Keratinocyte (primary cell): ENCODE data around the gene PRKAG2. TPM values are rescaled to one million over a fixed set of nuclear protein-coding genes. Genes with fewer than 3 reads are reported as not detected.

Experiments
- DNase-seq: peaks from one replicate; pipeline ENCODE4 v3.0.0-alpha.2; 2011; ENCODE audit warnings: low read depth, missing footprints, low spot score
- FAIRE-seq: peaks from 2 replicates; lab custom pipeline; 2011; peaks lifted over from hg19 to GRCh38; lab: Jason Lieb, UNC
- H2AFZ ChIP-seq: 2 replicates; pipeline ENCODE4 v1.6.0; 2012; ENCODE audit warnings: low read length, control low read depth, inconsistent platforms; ENCODE audit not compliant: control insufficient read depth
- H3K27ac ChIP-seq: 2 replicates; pipeline ENCODE4 v1.5.1; 2011; ENCODE audit warnings: low read length; ENCODE audit not compliant: control insufficient read depth, insufficient read depth
- H3K27me3 ChIP-seq: 3 replicates; pipeline ENCODE4 v1.6.0; 2011; ENCODE audit warnings: low read length; ENCODE audit not compliant: control insufficient read depth, insufficient read depth; ENCODE audit errors: extremely low read depth
- H3K36me3 ChIP-seq, 2 experiments: 2 replicates in 1 of 2; 3 replicates in 1 of 2; pipeline ENCODE4 v1.5.1; 2011; ENCODE audit warnings: low read length in 2 of 2, mild to moderate bottlenecking in 1 of 2; ENCODE audit not compliant: control insufficient read depth in 2 of 2, insufficient read depth in 2 of 2; ENCODE audit errors: extremely low read depth in 1 of 2
- H3K4me1 ChIP-seq: 3 replicates; pipeline ENCODE4 v1.5.1; 2011; ENCODE audit warnings: low read length; ENCODE audit not compliant: control insufficient read depth, insufficient read depth; ENCODE audit errors: extremely low read depth
- H3K4me2 ChIP-seq: 3 replicates; pipeline ENCODE4 v1.6.0; 2011; ENCODE audit warnings: low read depth, low read length; ENCODE audit not compliant: control insufficient read depth, insufficient read depth; ENCODE audit errors: extremely low read depth
- H3K4me3 ChIP-seq, 3 experiments: fragments of 200-600 bp in 1 of 3; sonication (generic) in 1 of 3; 2 replicates in 2 of 3; 3 replicates in 1 of 3; pipeline ENCODE4 v1.5.1; 2011 to 2016; ENCODE audit warnings: low read length in 3 of 3, mild to moderate bottlenecking in 3 of 3, control low read depth in 2 of 3, inconsistent platforms in 1 of 3, low read depth in 1 of 3, mixed read lengths in 1 of 3, mixed run types in 1 of 3, moderate library complexity in 1 of 3; ENCODE audit not compliant: control insufficient read depth in 2 of 3, insufficient read depth in 2 of 3; ENCODE audit errors: extremely low read depth in 1 of 3
- H3K79me2 ChIP-seq: 2 replicates; pipeline ENCODE4 v1.6.0; 2012; ENCODE audit warnings: low read length; ENCODE audit not compliant: control insufficient read depth, insufficient read depth
- H3K9ac ChIP-seq: 3 replicates; pipeline ENCODE4 v1.6.0; 2011; ENCODE audit warnings: low read length; ENCODE audit not compliant: control insufficient read depth, insufficient read depth; ENCODE audit errors: extremely low read depth
- H3K9me1 ChIP-seq: 3 replicates; pipeline ENCODE4 v1.6.0; 2011; ENCODE audit warnings: low read length; ENCODE audit not compliant: control insufficient read depth, insufficient read depth; ENCODE audit errors: extremely low read depth
- H3K9me3 ChIP-seq: 2 replicates; pipeline ENCODE4 v1.5.1; 2012; ENCODE audit warnings: low read depth, low read length; ENCODE audit not compliant: control insufficient read depth
- H4K20me1 ChIP-seq: 3 replicates; pipeline ENCODE4 v1.6.0; 2011; ENCODE audit warnings: low read length; ENCODE audit not compliant: control insufficient read depth, insufficient read depth; ENCODE audit errors: extremely low read depth
- CTCF ChIP-seq, 3 experiments: IDR thresholded peaks in 1 of 3; conservative IDR thresholded peaks in 1 of 3; optimal IDR thresholded peaks in 1 of 3; 2 replicates in 2 of 3; 3 replicates in 1 of 3; pipeline versions ENCODE3 to v1.5.1; 2011; ENCODE audit warnings: low read length in 3 of 3, mild to moderate bottlenecking in 3 of 3, moderate library complexity in 2 of 3, control low read depth in 1 of 3, inconsistent platforms in 1 of 3; ENCODE audit not compliant: insufficient read depth in 2 of 3; ENCODE audit errors: extremely low read depth in 1 of 3
- EZH2 ChIP-seq: IDR thresholded peaks from one replicate; pipeline ENCODE4 v1.6.1; 2012; ENCODE audit warnings: inconsistent platforms, mild to moderate bottlenecking, low read length, moderate library complexity
- dilution Hi-C: fragments of 300-500 bp; cut with MboI; formaldehyde crosslinking; loops from one replicate; pipeline ENCODE4 v1.7.0; 2020; ENCODE audit warnings: low sequenced_read_pairs; ENCODE audit not compliant: extremely low pct_ligation_motif_present
- polyA plus RNA-seq, 5 experiments: library from polyadenylated mRNA; depleted of rRNA in 3 of 5; stranded (reverse) in 3 of 5; stranded (forward) in 1 of 5; unstranded in 1 of 5; fragments of >200 nt; gene quantifications; 1 replicate in 1 of 5; 2 replicates in 3 of 5; 3 replicates in 1 of 5; pipeline versions ENCODE4 v1.2.1 to v1.2.3, GENCODE V29; 2011 to 2012; ENCODE audit warnings: missing spikeins in 2 of 5, low read depth in 1 of 5, low replicate concordance in 1 of 5

Gene PRKAG2
- polyA plus RNA-seq, 1 donor (not counting 4 experiments of a cell fraction or from before 2014, with no cell fraction given) = 39.5 TPM

GRCh38 chr7:151785681-151785965, 91.3 kb downstream of the PRKAG2 start:
- H3K36me3 ChIP-seq = no peaks in the 10 kb centered on the region
- DNase-seq (no peak), FAIRE-seq (no peak)
- no peaks in the 10 kb centered on the region for H3K9me3 ChIP-seq
- H3K4me2 ChIP-seq = no peak overlapping the region
- dilution Hi-C loops = no loop called here
- no peaks in the 10 kb centered on the region for H3K9me1 ChIP-seq
- H3K4me3 ChIP-seq = no peak overlapping the region
- H4K20me1 ChIP-seq = no peaks in the 10 kb centered on the region
- H2AFZ ChIP-seq = no peak overlapping the region
- TF ChIP-seq EZH2 (no peak), CTCF (optimal IDR thresholded peaks at IDR 0.05 in 1 of 3, IDR thresholded peaks at IDR 0.05 in 1 of 3, conservative IDR thresholded peaks at IDR 0.05 in 1 of 3; ENCODE audit: extremely low read depth in 1 of 3, insufficient read depth in 2 of 3, low read length in 3 of 3) (no peak)
- H3K27me3 ChIP-seq = peaks cover 4% of the 10 kb centered on the region
- H3K79me2 ChIP-seq = no peaks in the 10 kb centered on the region
- no peaks in the 10 kb centered on the region for H3K4me1 ChIP-seq
- no peak overlapping the region for H3K9ac ChIP-seq
- no peak overlapping the region for H3K27ac ChIP-seq

- H3K9me3 ChIP-seq = no peaks in the 10 kb centered on the region
- H3K27me3 ChIP-seq = peaks cover 4% of the 10 kb centered on the region
- H3K27ac ChIP-seq = no peak overlapping the region
- TF ChIP-seq EZH2 = no peak
- no peak for TF ChIP-seq CTCF (optimal IDR thresholded peaks at IDR 0.05 in 1 of 3, IDR thresholded peaks at IDR 0.05 in 1 of 3, conservative IDR thresholded peaks at IDR 0.05 in 1 of 3; ENCODE audit: extremely low read depth in 1 of 3, insufficient read depth in 2 of 3, low read length in 3 of 3)
- no peaks in the 10 kb centered on the region for H3K4me1 ChIP-seq
- FAIRE-seq (no peak), DNase-seq (no peak)
- no peak overlapping the region for H3K9ac ChIP-seq
- H3K4me2 ChIP-seq = no peak overlapping the region
- dilution Hi-C loops = no loop called here
- no peaks in the 10 kb centered on the region for H3K79me2 ChIP-seq
- H3K9me1 ChIP-seq = no peaks in the 10 kb centered on the region
- no peaks in the 10 kb centered on the region for H3K36me3 ChIP-seq
- no peak overlapping the region for H3K4me3 ChIP-seq
- H4K20me1 ChIP-seq = no peaks in the 10 kb centered on the region
- H2AFZ ChIP-seq = no peak overlapping the region
These were observed 91.8 kb downstream of the PRKAG2 start for GRCh38 chr7:151784853-151785680.
